ENCODE data around the gene SAMSN1. TPM values are rescaled to one million over a fixed set of nuclear protein-coding genes. Genes with fewer than 3 reads are reported as not detected.

SAMSN1 gene
- total and polyA plus RNA-seq, 9 of the 15 experiments (the other 6 are each of a cell fraction or from before 2014, with no cell fraction given) = 101 to 223 (median 159) TPM

GRCh38 chr21:14545906-14546480 is at the start of gene SAMSN1 (continued):
- TF ChIP-seq RCOR1 (IDR thresholded peaks at IDR 0.05; ENCODE audit: borderline replicate concordance in 1 of 2, low read depth in 2 of 2, low read length in 2 of 2) (peak in 1 of 2 experiments; percentile 67; a peak in 1 of 4 replicates), SRSF3 (IDR thresholded peaks at IDR 0.05; ENCODE audit: insufficient read depth, low read length) (no peak), PRDM10 (IDR thresholded peaks at IDR 0.05; ENCODE audit: partially characterized antibody) (peak; percentile 22), TCF7L2 (IDR thresholded peaks at IDR 0.05; ENCODE audit: low read depth, low read length) (peak; percentile 71), FOXM1 (IDR thresholded peaks at IDR 0.05; ENCODE audit: low read depth) (peak; percentile 76), FOXM1 (CRISPR knock-in tag; IDR thresholded peaks at IDR 0.05; ENCODE audit: low read depth) (no peak), GATA2 (CRISPR knock-in tag; IDR thresholded peaks at IDR 0.05) (peak; percentile 80), JUN (IDR thresholded peaks at IDR 0.05; ENCODE audit: borderline replicate concordance, low read depth, low read length) (peak; percentile 69; the same call in 1 of the 2 replicates), JUN (CRISPR knock-in tag; IDR thresholded peaks at IDR 0.05; ENCODE audit: borderline replicate concordance) (no peak), KDM2B (CRISPR knock-in tag; IDR thresholded peaks at IDR 0.05) (no peak), CEBPG (CRISPR knock-in tag; IDR thresholded peaks at IDR 0.05) (no peak), CEBPG (tag; conservative IDR thresholded peaks at IDR 0.05 in 1 of 2, IDR thresholded peaks at IDR 0.05 in 1 of 2) (no peak), FOXK2 (conservative IDR thresholded peaks at IDR 0.05 in 1 of 2, IDR thresholded peaks at IDR 0.05 in 1 of 2; ENCODE audit: low read depth in 2 of 2) (peak; percentile 76 to 88), ZNF76 (CRISPR knock-in tag; IDR thresholded peaks at IDR 0.05; ENCODE audit: borderline replicate concordance) (no peak), SIN3A (IDR thresholded peaks at IDR 0.05; ENCODE audit: borderline replicate concordance in 2 of 2, control insufficient read depth in 1 of 2, low read depth in 2 of 2, low read length in 2 of 2) (peak; percentile 44 to 68; a peak in 2 of 4 replicates), POLR2H (tag; IDR thresholded peaks at IDR 0.05; ENCODE audit: low read depth) (peak; percentile 95), KDM5B (IDR thresholded peaks at IDR 0.05; ENCODE audit: insufficient replicate concordance, low read depth, low read length) (peak; percentile 82), LEF1 (IDR thresholded peaks at IDR 0.05) (peak; percentile 32; the same call in 1 of the 2 replicates), MYBL2 (IDR thresholded peaks at IDR 0.05; ENCODE audit: low read depth) (peak; percentile 89), MYBL2 (CRISPR knock-in tag; IDR thresholded peaks at IDR 0.05; ENCODE audit: borderline replicate concordance) (no peak)
- TF ChIP-seq, protein P1, sequence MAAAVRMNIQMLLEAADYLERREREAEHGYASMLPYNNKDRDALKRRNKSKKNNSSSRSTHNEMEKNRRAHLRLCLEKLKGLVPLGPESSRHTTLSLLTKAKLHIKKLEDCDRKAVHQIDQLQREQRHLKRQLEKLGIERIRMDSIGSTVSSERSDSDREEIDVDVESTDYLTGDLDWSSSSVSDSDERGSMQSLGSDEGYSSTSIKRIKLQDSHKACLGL (CRISPR knock-in tag; IDR thresholded peaks at IDR 0.05; ENCODE audit: borderline replicate concordance, poor library complexity, severe bottlenecking) = no peak
- TF ChIP-seq, protein P2, sequence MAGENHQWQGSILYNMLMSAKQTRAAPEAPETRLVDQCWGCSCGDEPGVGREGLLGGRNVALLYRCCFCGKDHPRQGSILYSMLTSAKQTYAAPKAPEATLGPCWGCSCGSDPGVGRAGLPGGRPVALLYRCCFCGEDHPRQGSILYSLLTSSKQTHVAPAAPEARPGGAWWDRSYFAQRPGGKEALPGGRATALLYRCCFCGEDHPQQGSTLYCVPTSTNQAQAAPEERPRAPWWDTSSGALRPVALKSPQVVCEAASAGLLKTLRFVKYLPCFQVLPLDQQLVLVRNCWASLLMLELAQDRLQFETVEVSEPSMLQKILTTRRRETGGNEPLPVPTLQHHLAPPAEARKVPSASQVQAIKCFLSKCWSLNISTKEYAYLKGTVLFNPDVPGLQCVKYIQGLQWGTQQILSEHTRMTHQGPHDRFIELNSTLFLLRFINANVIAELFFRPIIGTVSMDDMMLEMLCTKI (IDR thresholded peaks at IDR 0.05; ENCODE audit: partially characterized antibody) = no peak

Measured in K562 (cell line).